GM12878 (cell line): ENCODE data around the gene ZNF775. TPM values are rescaled to one million over a fixed set of nuclear protein-coding genes. Genes with fewer than 3 reads are reported as not detected.

Source experiments
- ATF2 ChIP-seq: IDR thresholded peaks from 2 replicates; pipeline ENCODE4 v1.6.1; 2012; ENCODE audit warnings: low read length, inconsistent platforms
- ATF7 ChIP-seq: fragments of 450-650 bp; IDR thresholded peaks from 2 replicates; pipeline ENCODE4 v1.6.1; 2016; ENCODE audit warnings: low read depth, mild to moderate bottlenecking
- BHLHE40 ChIP-seq, 2 experiments: fragments of 450-650 bp in 1 of 2; IDR thresholded peaks; 2 replicates each; pipeline ENCODE4 v1.6.1; 2011 to 2017; ENCODE audit warnings: low read depth in 2 of 2, borderline replicate concordance in 1 of 2, improper control_type of control experiment in 1 of 2, low read length in 1 of 2, mild to moderate bottlenecking in 1 of 2
- CBX3 ChIP-seq: fragments of 200-600 bp; sonication (generic); IDR thresholded peaks from 2 replicates; pipeline ENCODE4 v1.6.1; 2016; ENCODE audit warnings: low read depth, borderline replicate concordance
- CEBPB ChIP-seq, 2 experiments: fragments of 150-350 bp in 1 of 2; IDR thresholded peaks; 2 replicates each; pipeline ENCODE4 v1.6.1; 2012 to 2014; ENCODE audit warnings: low read depth in 2 of 2, low read length in 2 of 2, borderline replicate concordance in 1 of 2, inconsistent platforms in 1 of 2
- IRF4 ChIP-seq: IDR thresholded peaks from 2 replicates; pipeline ENCODE4 v1.6.1; 2011; ENCODE audit warnings: low read depth, low read length
- PAX5 ChIP-seq: IDR thresholded peaks from 2 replicates; pipeline ENCODE4 v1.6.1; 2011; ENCODE audit warnings: low read depth, low read length, borderline replicate concordance
- PKNOX1 ChIP-seq: fragments of 450-650 bp; IDR thresholded peaks from 2 replicates; pipeline ENCODE4 v1.6.1; 2016; ENCODE audit warnings: mild to moderate bottlenecking
- PML ChIP-seq: IDR thresholded peaks from 2 replicates; pipeline ENCODE4 v1.6.1; 2012; ENCODE audit warnings: low read length, inconsistent platforms
- RB1 ChIP-seq: fragments of 450-650 bp; formaldehyde crosslinking; IDR thresholded peaks from 2 replicates; pipeline ENCODE4 v1.6.1; 2017; ENCODE audit warnings: mild to moderate bottlenecking, borderline replicate concordance
- RBBP5 ChIP-seq: fragments of 200-600 bp; sonication (generic); conservative IDR thresholded peaks from 2 replicates; pipeline ENCODE4 v1.6.1; 2016
- RCOR1 ChIP-seq: conservative IDR thresholded peaks from 2 replicates; pipeline ENCODE4 v1.6.1; 2012; ENCODE audit warnings: low read depth, low read length, improper control_type of control experiment
- STAT3 ChIP-seq: IDR thresholded peaks from 2 replicates; pipeline ENCODE4 v1.6.1; 2011; ENCODE audit warnings: low read depth, low read length, improper control_type of control experiment
- USF2 ChIP-seq: IDR thresholded peaks from 2 replicates; pipeline ENCODE4 v1.6.1; 2011; ENCODE audit warnings: low read depth, low read length, improper control_type of control experiment, borderline replicate concordance
- WRNIP1 ChIP-seq: IDR thresholded peaks from 2 replicates; pipeline ENCODE4 v1.6.1; 2011; ENCODE audit warnings: low read depth, low read length, improper control_type of control experiment, borderline replicate concordance
- ZBTB4 ChIP-seq: fragments of 450-650 bp; formaldehyde crosslinking; IDR thresholded peaks from 2 replicates; pipeline ENCODE4 v1.4.0; 2022; ENCODE audit warnings: mild to moderate bottlenecking, moderate library complexity
- ZNF24 ChIP-seq: fragments of 450-650 bp; IDR thresholded peaks from 2 replicates; pipeline ENCODE4 v1.6.1; 2017; ENCODE audit warnings: antibody characterized with exemption, mild to moderate bottlenecking
- ZNF384 ChIP-seq: IDR thresholded peaks from 2 replicates; pipeline ENCODE4 v1.6.1; 2012; ENCODE audit warnings: low read depth, mild to moderate bottlenecking, low read length, improper control_type of control experiment, borderline replicate concordance
- ZNF592 ChIP-seq: fragments of 450-650 bp; IDR thresholded peaks from 2 replicates; pipeline ENCODE4 v1.6.1; 2017; ENCODE audit warnings: mild to moderate bottlenecking, moderate library complexity
- polyA plus RNA-seq, 11 experiments: library from polyadenylated mRNA; depleted of rRNA in 4 of 11; unstranded in 6 of 11; stranded (reverse) in 5 of 11; fragments of >200 nt; fragmentation: Nextera tagmentation in 4 of 11; fragmentation: Illumina TruSeq in 1 of 11; extraction: Ambion mirVana in 4 of 11; extraction: Trizol in 1 of 11; gene quantifications; 1 replicate in 1 of 11; 2 replicates in 10 of 11; pipeline versions ENCODE4 v1.2.1 to v1.2.3, GENCODE V29; 2011 to 2016; ENCODE audit warnings: inconsistent platforms in 2 of 11, missing spikeins in 2 of 11, low read depth in 1 of 11
- total RNA-seq, 4 experiments: library from RNA; depleted of rRNA in 3 of 4; stranded (reverse); fragments of >200 nt in 3 of 4; fragmentation: Illumina TruSeq in 1 of 4; extraction: Trizol in 1 of 4; gene quantifications; 2 replicates each; pipeline versions ENCODE4 v1.2.1 to v1.2.3, GENCODE V29; 2013 to 2021

The ZNF775 gene
- total and polyA plus RNA-seq, 10 of the 15 experiments (the other 5 are each of a cell fraction or from before 2014, with no cell fraction given), result 0.05 to 14.3 (median 2.1) TPM

GRCh38 chr7:150420987-150421674 is 42.0 kb downstream of the ZNF775 start (continued):
- TF ChIP-seq BHLHE40 (IDR thresholded peaks at IDR 0.05; ENCODE audit: borderline replicate concordance in 1 of 2, low read depth in 2 of 2, low read length in 1 of 2), result 0 out of 4 replicates have a peak, but pooled peaks of 1 of the 2 experiments have one; percentile 25
- TF ChIP-seq ZNF384, result no peak
- peak; percentile 63; the same call in 1 of the 2 replicates for TF ChIP-seq RB1
- no peak for TF ChIP-seq ZNF24
- TF ChIP-seq RBBP5, result no peak
- TF ChIP-seq ZNF592, result no peak
- no peak for TF ChIP-seq RCOR1
- TF ChIP-seq IRF4, result 0 out of 2 replicates have a peak, but pooled peaks have one; percentile 44
- peak; percentile 41; the same call in 1 of the 2 replicates for TF ChIP-seq ATF7
- no peak for TF ChIP-seq CBX3
- no peak for TF ChIP-seq CEBPB (IDR thresholded peaks at IDR 0.05; ENCODE audit: borderline replicate concordance in 1 of 2, low read depth in 2 of 2, low read length in 2 of 2)
- TF ChIP-seq PML, result no peak
- TF ChIP-seq USF2, result no peak
- TF ChIP-seq PAX5, result peak; percentile 39; the same call in 1 of the 2 replicates
- TF ChIP-seq ZBTB4 (CRISPR knock-in tag), result no peak
- no peak for TF ChIP-seq ATF2
- no peak for TF ChIP-seq STAT3
- peak; percentile 49; the same call in 1 of the 2 replicates for TF ChIP-seq PKNOX1
- no peak for TF ChIP-seq WRNIP1
